Hippocampal formation (tissue), 2 donors: ENCODE data around the gene NME3.
"Not testable (repeated sequence)": the region's sequence is repeated elsewhere in the genome, so short reads cannot be mapped to it uniquely, and the experiment has no call there.

Experiments
- DNase-seq, 2 donors: peaks; one replicate each; lab custom pipeline; 2025; lab: John Stamatoyannopoulos, UW

Gene NME3

DNA sequence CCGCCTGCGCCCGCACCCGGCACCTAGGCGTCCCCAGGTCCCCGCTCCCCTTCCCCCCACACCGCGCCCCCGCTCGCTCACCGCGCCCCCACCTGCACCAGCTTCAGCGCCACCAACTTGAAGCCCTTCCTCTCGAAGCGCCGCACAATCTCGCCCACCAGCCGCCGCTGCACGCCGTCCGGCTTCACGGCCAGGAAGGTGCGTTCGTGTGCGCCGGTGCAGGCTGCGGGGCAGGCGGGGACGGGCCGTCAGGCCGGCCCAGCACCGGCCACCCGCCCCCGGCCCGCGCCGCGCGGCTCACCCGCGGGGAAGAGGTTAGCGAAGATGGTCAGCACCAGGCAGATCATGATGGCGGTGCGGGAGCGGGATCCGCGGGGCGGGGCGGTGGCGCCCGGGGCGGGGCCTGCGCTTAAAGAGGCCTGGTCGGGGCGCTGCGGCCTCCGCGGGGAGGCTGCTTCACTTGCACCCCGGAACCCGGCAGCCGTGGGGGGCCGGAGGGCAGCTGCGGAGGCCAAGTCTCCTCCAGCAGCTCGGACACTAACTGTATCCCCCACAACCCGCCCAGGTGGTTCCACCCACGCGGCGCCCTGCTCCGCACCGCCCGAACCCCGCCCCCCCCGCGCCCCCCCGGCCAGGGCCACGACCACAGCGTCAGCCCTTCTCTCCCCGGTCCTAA, at the start of gene NME3:
NME3 (minus strand) TSS at position 356 of the 676 bp plus-strand sequence; CDS start at position 347, 9 bp downstream.
- peak; percentile 41 to 62 for DNase-seq

DNA sequence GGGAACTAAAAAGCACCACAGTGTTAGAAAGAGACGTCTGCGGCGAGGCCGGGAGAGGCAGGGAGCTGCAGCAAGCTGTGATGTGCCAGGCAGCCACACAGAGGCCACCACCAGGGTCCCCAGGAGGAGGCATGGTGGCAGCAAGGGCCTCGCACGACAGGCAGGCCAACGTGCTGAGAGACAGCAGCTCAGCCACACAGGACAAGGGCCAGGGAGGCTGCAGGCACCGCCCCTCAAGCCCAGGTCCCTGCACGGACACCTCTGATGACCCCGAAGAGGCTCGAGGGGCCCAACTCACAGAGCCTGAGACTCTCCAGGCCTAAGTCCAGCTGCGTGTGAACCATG, 49.6 kb upstream of the NME3 start:
- DNase-seq = no peak

DNA sequence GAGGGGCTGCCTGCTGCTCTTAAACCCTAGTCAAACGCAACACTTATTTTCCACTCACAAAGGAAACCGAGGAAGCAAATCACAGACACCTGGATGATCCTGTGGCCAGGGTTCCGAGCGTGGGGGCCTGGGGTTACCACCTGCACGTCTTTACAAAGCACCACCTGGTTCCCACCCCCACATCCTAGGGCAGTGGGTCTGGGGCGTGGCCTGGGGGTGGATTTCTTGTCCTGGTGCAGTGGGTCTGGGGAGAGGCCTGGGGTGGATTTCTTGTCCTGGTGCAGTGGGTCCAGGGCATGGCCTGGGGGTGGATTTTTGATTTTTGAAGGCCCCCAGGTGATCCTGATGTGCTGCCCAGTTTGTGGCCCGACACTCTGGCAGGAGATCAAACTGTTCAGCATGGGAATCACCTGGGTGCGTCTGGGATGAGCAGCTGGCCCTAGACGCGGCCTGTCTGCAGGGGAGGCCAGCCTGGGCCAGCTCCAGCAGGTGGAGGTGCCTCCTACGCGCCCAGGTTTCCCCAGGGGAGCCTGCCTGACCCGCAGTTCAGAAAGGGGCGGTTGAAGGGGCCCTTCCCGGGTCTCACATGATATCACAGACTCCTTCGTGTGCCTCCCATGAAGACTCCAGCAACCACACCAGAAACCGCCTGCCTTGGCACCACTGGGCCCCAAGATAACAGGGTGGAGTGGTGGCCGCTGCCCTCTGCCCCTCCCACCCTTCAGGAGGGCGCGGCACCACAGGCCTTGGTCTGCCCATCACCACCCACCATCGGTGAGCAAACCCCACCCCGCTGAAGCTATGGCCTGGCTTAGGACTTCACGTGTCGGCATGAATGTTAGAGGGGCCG, 49.0 kb upstream of the NME3 start:
- no peak for DNase-seq

DNA sequence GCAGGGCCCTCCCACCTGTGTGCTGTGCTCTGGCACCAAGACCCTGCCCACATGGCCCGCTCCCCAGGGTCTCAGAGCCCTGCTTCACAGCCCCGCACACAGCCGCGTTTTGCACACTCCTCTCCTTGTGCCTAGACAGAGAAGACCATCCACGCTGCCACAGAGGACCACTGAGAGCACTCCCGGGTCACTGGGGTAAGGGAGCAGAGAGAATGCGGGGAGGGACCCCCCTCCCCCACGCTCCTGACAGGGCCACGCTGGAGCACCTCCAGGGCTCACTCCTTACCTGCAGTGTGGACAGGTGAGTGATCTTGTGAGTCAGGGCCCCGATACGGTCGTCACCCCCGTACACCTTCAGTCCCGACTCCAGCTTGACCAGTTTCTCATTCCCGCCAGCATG, 48.3 kb upstream of the NME3 start:
- DNase-seq = no peak

DNA sequence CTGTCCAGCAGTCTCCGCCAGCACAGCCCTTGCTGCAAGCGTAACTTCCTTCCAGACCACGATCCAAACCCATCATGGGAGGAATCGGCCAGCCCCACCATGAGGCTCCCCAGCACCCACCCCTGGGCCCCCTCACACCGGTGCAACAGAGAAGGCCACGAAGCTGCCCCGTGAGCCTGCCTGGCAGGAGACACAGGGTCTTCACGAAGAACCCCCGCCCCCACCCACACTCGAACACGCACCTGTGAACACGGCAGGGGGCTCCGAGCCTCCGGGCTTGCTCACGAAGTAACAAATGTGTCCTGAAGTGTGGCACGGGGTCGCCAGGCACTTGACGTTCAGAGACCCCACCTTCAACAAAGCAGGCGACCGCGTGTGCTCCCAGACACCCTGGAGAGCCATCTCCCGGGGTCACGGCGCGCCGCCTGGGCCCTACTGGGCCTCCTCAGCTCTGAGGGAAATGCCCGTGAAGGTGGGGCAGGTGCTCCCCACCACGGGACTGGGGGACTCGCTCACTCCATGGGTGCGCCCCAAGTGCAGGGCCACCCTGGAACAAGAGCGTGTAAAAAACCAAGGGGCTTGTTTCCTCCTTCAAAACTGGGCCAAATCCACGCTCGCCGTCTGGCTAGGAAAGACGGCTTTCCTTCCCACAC, 47.7 kb upstream of the NME3 start:
- DNase-seq = no peak

DNA sequence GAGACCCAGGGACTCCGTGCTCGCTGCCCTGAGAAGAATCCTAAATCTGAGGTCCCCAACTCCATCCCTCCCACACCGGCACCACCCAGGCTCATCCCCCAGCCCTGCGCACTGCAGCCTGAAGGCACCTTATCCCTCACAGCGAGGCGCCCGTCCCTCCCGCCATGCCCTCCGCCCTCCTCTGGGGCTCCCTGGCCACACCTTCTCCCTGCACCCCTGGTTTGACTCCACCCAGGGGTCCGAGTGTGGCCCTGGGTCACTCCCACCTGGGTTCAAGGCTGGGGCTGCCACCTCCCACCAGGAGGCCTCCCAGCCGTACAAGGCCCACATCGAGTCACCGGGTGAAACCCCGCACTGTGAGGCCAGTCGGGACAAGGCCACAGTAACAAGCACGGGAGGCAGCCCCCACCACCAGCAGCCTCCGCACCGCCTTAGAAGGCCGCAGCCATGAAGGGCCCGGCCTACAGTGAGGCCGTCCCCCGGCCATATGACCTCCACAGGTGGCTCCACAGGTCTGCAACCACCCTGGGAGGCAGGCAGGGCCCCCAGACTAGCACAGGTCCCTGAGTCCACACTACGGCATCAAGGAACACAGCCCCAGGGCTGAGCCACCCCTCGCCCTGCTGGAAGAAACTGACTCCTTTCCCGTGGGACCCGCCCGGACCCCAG, 47.0 kb upstream of the NME3 start:
- no peak for DNase-seq

DNA sequence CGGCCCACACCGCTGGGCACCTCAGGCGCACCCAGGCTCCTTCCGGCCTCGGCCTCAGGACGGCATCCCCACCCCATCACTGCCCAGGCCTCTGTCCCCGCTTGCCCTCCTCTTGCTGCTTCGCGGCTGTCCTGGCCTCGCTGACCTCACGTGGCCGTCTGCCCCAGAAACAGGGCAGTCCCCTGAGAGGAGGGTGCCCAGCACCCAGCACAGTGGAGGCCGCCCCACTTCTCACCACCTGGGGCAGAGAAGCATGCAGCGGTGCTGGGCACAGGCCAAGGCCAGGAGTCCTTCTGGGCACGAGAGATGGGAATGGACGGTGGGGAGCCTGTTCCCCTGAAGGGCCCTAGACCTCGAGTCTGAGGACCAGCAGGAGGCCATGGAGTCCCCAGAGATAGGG, 46.4 kb upstream of the NME3 start:
- no peak for DNase-seq

DNA sequence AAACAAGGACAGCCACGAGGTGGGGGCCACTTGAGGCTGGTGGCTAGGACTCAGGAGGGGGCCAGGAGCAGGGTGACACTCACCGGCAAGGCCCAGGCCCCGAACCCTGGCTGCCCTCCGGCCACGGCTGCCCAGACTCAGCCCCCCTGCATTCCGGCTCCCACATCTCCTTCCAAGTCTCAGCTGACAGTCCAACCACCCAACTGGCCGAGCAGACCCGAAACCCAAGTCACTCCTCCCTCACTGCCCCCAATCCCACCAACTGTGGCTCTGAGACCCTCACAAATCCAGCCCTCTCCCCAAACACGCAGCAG, 45.9 kb upstream of the NME3 start:
- no peak for DNase-seq

DNA sequence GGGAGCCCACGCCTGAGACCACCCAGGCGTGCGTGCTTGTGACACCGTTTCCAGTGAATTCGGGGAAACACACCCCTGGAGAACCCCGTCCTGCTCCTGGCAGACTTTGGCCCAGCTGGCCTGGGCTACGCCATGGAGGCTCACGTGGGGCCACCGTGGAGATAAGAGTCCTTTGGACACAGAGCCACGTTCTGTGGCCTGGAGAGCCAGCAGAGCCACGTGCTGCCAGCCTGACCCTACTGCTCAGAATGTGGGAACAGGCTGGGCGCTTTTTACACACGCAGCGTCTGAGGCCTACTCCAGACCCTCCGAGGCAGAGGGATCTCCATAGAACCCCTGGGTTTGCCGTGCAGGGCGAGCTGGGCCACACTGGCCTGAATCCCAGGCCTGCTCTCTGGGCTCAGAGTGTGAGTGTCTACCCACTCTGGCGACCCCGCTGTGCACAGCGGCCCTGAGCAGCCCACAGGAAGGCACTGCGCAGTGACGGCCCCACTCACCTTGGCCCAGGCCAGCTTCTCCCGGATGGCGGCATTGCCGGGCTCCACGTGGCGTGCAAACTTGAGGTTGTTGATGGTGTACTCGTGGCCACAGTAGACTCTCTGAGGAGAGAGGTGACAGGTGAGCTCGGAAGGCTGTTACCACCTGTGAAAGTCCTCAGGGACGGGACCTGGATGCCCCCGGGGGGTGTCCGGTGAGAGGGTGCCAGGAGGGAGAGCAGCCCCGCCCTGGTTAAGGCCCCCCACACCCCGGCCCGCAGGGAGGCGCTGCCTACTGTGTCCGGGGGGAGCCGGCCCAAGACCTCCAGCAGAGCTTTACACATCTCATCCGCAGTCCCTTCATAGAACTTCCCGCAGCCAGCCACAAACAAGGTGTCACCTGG, 45.3 kb upstream of the NME3 start:
- no peak for DNase-seq

DNA sequence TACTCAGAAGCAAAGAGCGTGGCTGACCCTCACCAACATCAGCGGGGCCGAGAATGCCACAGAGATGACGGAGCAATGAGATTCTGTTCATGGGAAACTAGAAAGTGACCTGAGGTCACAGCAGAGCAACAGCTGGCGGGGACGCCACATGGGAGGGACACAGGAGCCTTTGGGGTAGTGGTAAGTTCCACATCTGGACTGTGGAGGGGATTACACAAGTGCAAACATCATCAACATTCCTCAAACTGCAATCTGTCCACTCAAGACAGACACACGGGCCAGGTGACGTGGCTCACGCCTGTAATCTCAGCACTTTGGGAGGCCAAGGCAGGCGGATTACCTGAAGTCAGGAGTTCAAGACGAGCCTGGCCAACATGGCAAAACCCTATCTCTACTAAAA, 44.1 kb upstream of the NME3 start:
- no peak for DNase-seq

DNA sequence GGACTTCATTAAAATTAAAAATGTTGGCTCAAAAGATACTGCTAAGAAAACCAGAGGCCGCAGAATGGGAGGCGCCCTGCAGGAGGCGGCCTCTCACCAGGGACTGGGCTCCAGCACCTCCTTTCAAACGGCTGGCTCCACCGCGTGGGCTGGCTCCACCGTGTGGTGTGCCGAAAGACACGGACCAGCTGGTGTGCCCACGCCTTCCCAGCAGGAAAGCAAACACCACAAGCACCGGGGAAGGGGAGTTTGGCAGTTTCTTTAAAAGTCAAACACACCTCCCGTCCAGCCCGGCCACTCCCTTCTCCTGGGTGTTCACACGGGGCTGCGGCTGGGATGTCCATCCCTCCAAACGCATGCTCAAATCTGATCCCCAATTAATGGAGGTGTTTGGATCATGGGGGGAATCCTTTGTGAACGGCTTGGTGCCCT, 41.4 kb upstream of the NME3 start:
- DNase-seq = peak; percentile 14 to 38

DNA sequence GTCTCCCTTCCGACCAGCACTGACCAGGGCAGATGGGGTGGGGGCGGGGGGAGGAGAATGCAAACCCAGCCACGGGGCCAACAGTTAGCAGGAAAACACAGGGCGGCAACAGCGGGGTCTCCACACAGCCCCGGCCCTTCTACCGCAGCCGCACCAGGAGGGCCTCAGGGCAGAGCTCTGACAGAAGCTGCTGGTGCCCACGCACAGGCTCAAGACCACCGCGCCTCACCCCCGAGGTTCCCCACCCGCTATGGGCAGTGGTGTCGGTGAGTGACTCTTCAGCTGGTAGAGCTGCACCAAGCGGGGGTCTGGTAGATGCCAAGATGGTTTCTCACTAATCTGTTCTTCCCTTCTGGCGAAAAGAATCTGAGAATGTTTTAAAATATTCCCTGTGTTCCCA, 39.2 kb upstream of the NME3 start:
- no peak for DNase-seq

DNA sequence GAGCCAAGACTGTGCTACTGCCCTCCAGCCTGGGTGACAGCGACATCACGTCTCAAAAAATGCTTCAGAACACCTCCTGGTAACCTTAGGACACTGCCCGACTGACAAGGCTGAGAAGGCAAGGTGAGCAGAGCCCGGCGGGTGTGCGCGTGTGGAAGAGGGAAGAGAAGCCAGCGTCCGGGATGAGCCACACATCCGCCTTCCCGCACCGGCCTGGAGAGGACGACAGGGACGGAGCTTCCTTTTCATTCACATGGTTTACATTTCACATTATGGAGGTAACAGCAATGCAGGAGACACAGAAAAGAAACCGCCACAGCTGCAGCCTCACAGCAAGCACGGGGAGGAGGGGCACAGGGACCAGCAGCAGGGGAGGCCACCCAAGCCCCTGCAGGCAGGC, 38.8 kb upstream of the NME3 start:
- no peak for DNase-seq

DNA sequence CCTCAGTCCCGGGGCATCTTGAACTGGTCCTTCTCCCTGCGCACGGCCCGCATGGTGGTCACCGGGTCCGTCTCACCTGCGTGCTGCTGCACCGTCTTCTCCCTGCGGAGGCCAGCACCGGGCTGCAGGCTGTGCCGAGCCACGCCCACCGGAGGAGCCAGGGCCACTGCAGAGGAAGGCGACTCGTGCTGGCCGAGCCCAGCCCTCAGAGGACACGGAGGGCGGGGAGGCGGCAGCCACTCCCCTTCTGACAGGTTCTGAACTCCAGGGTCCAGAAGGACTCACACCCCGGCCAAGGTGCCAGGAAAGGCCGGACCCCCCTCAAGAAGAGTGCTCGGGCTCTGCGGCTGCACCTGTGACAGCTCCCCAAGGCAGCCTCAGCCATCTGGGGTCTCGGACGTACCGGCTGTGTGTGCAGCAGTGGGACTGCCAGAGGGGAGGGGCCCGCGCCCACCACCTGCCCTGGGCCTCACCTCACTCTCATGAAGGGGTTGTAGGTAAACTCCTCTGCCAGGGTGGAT, 38.0 kb upstream of the NME3 start:
- DNase-seq = no peak

DNA sequence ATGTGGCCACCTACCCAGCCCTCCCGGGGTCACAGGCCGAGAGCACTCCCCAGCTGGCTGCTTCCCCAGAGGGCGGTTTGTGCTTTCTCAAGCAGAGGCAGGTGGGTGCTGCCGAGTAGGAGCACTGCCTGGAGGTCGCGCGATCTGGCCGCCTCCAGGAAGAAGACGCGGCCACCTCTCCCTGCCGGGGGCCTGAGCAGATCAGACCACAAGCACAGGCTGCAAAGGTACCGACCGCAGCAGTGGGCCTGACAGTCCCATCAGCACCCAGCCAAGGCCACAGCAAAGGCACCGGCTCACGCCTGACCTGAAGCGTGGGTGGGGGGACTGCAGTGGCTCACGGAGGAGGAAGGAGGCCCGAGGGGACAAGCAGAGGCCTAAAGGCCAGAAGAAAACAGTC, 37.3 kb upstream of the NME3 start:
- no peak for DNase-seq

DNA sequence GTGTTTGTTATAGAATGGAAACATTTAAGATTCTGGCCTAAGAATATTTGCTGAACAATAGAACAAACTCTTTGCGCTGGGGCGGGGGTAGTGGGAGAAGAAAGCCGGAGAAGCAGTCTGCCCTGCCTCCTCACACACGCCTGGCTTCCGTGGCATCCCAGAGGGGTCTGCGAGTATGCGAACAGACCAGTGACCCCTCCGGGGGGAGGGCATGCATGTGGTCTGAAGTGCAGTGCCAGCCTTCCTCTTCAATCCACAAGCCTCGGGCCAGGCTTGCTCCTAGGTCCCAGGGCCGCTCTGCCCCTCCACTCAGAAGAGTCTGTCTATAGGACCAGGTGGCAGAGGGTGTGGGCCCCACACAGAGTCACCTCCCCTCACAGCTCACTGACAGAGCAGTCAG, 36.3 kb upstream of the NME3 start:
- no peak for DNase-seq

DNA sequence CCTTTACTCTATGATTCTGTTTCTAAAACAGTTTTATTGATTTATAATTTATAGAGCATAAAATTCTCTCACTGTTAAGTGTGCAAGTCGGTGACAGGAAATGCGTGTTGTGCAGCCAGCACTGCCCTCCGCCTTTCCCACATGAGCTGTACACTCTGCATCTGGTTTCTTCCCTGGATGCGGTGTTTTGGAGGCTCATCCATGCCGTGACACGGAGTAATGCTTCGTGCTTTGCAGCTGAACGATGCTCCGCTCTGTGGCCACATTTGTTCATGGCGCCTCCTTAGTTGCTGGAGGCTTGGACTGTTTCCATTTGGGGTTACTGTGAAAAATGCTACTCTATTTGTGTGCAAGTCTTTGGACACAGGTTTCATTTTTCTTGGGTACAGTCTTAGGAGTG, 29.4 kb upstream of the NME3 start:
- DNase-seq = no peak

DNA sequence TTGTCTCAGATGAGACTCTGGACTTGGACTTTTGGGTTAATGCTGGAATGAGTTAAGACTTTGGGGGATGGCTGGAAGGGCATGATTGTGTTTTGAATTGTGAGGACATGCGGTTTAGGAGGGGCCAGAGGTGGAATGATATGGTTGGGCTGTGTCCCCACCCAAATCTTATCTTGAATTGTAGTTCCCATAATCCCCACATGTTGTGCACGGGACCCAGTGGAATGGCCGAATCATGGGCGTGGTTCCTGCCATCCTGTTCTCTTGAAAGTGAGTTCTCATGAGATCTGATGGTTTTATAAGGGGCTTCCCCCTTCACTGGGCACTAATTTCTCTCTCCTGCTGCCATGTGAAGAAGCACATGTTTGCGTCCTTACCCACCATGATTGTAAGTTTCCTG, 27.9 kb upstream of the NME3 start:
- not testable (repeated sequence) for DNase-seq

DNA sequence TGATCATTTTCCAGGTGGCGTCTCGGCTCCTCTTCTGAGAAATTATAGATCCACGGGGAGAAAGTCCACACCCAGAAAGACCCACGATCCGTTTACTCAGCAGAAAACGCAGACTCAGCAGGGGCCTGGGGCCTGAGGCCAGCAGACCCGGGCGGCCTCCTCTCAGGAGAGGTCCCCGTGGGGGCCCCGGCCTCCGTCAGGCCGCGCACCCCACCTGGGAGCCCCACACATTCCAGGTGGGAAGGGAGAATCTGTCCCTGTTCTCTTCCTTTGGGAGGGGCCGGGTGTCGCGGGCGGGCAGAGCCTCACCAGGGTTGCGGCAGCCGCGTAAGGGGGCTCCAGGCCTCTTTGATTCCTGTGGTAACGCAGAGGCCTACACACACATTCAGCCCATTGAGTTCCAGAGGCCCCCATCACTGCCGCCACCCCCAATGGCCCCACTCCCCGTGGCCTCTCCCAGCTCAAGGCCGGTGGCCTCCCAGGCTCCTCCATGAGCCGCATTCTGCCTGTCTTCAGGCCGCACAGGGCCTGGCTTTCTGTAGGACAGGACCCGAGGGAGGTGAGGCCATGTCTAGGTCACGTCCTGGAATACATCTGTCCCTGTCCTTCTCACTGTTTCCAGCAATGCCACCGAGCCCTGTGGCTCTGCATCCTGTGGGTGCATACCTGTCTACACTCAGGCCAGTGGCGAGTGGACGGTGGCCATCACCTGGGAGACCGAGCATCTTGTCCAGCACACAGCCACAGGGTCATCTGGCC, 23.7 kb upstream of the NME3 start:
- DNase-seq = no peak

DNA sequence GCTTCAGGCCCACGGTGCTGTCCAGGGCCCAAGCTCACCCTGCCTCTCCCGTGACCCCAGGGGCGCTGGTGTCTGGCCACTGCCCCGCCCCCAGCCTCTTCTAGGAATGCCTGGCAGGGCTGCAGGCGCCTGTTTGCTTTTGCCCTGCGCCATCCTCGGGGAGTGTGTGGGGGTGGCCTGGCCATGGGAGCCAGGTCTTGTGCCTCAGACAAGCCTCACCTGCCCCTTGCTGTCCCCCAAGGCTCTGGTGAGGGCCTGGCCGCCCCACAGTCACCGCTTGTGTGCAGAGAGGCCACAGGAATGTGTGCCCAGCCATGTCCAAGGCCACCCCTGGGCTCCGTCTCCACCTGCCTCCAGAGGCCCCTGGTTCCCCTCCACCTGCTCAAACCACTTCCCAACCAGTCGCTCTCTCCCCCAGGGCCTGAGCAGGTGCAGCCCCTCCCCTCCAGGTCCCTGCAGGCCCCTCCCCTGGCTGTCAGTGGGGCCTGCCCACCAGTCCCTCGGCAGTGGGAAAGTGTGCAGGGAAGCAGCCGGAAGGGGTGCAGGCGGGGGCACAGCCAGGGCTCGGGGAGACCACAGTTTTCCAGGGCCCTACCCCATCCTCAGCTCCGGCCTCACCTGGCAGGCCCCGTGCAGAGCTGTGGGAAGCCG, 23.0 kb upstream of the NME3 start:
- DNase-seq = no peak
